ENCODE measurements around the gene VAC14.

- peak; percentile 57 for TF ChIP-seq CTCF (IDR thresholded peaks at IDR 0.05; ENCODE audit: insufficient read depth, low read length)
- TF ChIP-seq GABPA (IDR thresholded peaks at IDR 0.05; ENCODE audit: low read depth), result no peak
- TF ChIP-seq POLR2AphosphoS5 (IDR thresholded peaks at IDR 0.05; ENCODE audit: low read depth), result no peak
Measured at GRCh38 chr16:70738083-70738977, 62.6 kb downstream of the VAC14 start.
